Stimulated activated CD8-positive, alpha-beta memory T cell treated with anti-CD3 and anti-CD28 coated beads, Interleukin-4, amount 100 ng/mL, for 24 hours (primary cell): ENCODE data around the gene PODXL2.

Experiments
- DNase-seq: peaks from one replicate; pipeline ENCODE4 v3.0.0-alpha.2; 2020; ENCODE audit warnings: low read depth

Gene PODXL2

GRCh38 chr3:127709320-127710060, 80.5 kb downstream of the PODXL2 start:
- DNase-seq = no peak

GRCh38 chr3:127710155-127710941, 81.4 kb downstream of the PODXL2 start:
- no peak for DNase-seq

- no peak for DNase-seq
These were observed 82.2 kb downstream of the PODXL2 start for GRCh38 chr3:127711021-127711695.

GRCh38 chr3:127711896-127712295, 82.9 kb downstream of the PODXL2 start:
- no peak for DNase-seq

GRCh38 chr3:127712461-127712860, 83.5 kb downstream of the PODXL2 start:
- no peak for DNase-seq

GRCh38 chr3:127712881-127713771, 84.1 kb downstream of the PODXL2 start:
- DNase-seq = no peak

- DNase-seq = no peak
These were observed 85.2 kb downstream of the PODXL2 start for GRCh38 chr3:127714125-127714571.

GRCh38 chr3:127714866-127715265, 85.9 kb downstream of the PODXL2 start:
- DNase-seq = no peak

- no peak for DNase-seq
These were observed 86.5 kb downstream of the PODXL2 start for GRCh38 chr3:127715532-127715931.

GRCh38 chr3:127716384-127716783, 87.4 kb downstream of the PODXL2 start:
- no peak for DNase-seq

GRCh38 chr3:127717357-127718244, 88.6 kb downstream of the PODXL2 start:
- no peak for DNase-seq

GRCh38 chr3:127718245-127718915, 89.4 kb downstream of the PODXL2 start:
- DNase-seq = no peak

- no peak for DNase-seq
These were observed 89.9 kb downstream of the PODXL2 start for GRCh38 chr3:127718916-127719290.

- no peak for DNase-seq
These were observed 90.4 kb downstream of the PODXL2 start for GRCh38 chr3:127719369-127719768.

GRCh38 chr3:127720161-127720823, 91.3 kb downstream of the PODXL2 start:
- DNase-seq = no peak

GRCh38 chr3:127720985-127721935, 92.3 kb downstream of the PODXL2 start:
- DNase-seq = no peak

- DNase-seq = no peak
These were observed 93.3 kb downstream of the PODXL2 start for GRCh38 chr3:127722091-127722784.
